Ishikawa (cell line): ENCODE measurements around the gene ONECUT2.

Experiments
- CEBPB ChIP-seq: IDR thresholded peaks from 2 replicates; pipeline ENCODE4 v1.6.1; 2012
- EGR1 ChIP-seq: IDR thresholded peaks from 2 replicates; pipeline ENCODE4 v1.6.1; 2012
- EP300 ChIP-seq: IDR thresholded peaks from 2 replicates; pipeline ENCODE4 v1.6.1; 2012; ENCODE audit warnings: borderline replicate concordance

DNA sequence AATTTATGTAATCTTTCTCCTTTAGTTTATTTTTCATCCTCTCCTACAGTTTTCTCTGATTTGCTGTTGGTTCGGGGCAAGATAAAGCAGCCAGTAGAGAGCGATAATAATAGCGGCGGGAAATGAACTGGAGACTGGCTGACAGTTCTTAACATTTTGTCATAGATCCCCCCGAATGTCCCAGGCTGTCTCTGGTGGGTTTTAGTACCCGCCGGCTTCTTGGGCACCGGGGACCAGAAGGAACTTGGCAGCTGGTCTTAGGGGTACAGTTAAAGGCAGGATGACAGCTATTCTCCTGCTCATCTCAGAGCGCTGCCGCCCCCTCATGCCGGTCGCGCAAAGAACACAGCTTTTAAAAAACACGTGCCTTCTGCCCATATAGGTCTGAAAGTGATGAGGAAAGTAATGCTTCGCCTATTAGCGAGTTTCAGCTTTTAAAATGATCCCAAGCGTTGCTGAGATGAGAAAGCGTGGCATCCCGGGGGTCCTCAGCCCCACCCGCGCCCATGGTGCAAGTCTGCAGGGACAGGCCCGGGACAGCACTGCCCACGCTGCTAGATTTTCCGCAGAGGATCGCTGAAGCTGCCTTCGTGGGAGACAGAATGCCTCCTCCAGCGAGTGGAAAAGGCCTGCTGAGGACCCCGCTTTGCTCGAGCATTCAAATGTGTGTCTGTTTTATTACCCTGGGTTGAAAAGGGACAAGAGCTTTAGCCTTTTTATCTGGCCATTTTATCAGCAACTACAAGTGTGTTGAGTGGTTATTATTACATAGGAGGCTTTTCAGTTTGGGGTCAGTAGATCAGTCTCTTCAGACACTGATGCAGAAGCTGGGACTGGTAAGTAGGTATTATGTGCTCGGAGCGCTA lies 3.8 kb downstream of the ONECUT2 start:
- TF ChIP-seq EP300 = no peak
- TF ChIP-seq CEBPB = no peak
- TF ChIP-seq EGR1 = no peak
